Thyroid gland (tissue), 4 donors: ENCODE data around the gene NT5C2.

Experiments
- POLR2A ChIP-seq, 2 donors: fragments of 450-650 bp; IDR thresholded peaks; one replicate each; pipeline ENCODE4 v1.6.1; 2017; ENCODE audit warnings: antibody characterized with exemption in 2 of 2, mild to moderate bottlenecking in 2 of 2, moderate library complexity in 1 of 2
- TF ChIP-seq, protein P1 (sequence below), 6 experiments: fragments of 200-600 bp in 3 of 6; fragments of 450-650 bp in 3 of 6; sonication (generic) in 3 of 6; IDR thresholded peaks; one replicate each; pipeline ENCODE4 v1.5.1; 2016 to 2019; ENCODE audit warnings: antibody characterized with exemption in 6 of 6, mild to moderate bottlenecking in 2 of 6, inconsistent platforms in 1 of 6, moderate library complexity in 1 of 6

DNA sequence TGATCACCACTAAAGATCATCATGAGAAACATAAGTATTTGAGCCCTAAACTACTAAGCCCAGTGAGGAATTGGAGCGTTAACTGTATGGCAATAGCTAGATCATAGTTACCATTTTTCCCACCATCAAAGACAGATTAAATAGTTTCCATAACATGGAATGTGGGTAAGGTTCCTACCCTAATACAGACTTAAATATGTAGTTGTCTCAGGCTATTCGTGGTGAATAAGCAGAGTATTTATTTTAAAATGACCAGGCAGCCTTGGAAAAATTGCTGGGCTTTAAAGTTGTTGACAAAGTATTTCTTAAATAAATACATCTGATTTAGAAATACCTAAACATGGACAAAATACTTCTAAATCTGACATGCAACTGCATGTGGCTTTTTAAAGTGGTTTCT lies 106.8 kb downstream of the NT5C2 start:
- TF ChIP-seq, protein P1, sequence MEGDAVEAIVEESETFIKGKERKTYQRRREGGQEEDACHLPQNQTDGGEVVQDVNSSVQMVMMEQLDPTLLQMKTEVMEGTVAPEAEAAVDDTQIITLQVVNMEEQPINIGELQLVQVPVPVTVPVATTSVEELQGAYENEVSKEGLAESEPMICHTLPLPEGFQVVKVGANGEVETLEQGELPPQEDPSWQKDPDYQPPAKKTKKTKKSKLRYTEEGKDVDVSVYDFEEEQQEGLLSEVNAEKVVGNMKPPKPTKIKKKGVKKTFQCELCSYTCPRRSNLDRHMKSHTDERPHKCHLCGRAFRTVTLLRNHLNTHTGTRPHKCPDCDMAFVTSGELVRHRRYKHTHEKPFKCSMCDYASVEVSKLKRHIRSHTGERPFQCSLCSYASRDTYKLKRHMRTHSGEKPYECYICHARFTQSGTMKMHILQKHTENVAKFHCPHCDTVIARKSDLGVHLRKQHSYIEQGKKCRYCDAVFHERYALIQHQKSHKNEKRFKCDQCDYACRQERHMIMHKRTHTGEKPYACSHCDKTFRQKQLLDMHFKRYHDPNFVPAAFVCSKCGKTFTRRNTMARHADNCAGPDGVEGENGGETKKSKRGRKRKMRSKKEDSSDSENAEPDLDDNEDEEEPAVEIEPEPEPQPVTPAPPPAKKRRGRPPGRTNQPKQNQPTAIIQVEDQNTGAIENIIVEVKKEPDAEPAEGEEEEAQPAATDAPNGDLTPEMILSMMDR (IDR thresholded peaks at IDR 0.05), result no peak
- no peak for TF ChIP-seq POLR2A (IDR thresholded peaks at IDR 0.05)
